Measurements from ENCODE around the gene TRIM59.

GRCh38 chr3:160498202-160498601, 48.6 kb upstream of the TRIM59 start:
- TF ChIP-seq FOS (IDR thresholded peaks at IDR 0.05; ENCODE audit: borderline replicate concordance, extremely low read depth, insufficient read length) = no peak
- no peak for TF ChIP-seq BRCA1 (IDR thresholded peaks at IDR 0.05; ENCODE audit: low read depth, low read length)
- no peak for TF ChIP-seq ATF3 (IDR thresholded peaks at IDR 0.05; ENCODE audit: borderline replicate concordance, extremely low read depth, low read depth, low read length)
- TF ChIP-seq TAF1 (IDR thresholded peaks at IDR 0.05; ENCODE audit: borderline replicate concordance, low read depth, low read length) = no peak
- TF ChIP-seq SMAD5 (IDR thresholded peaks at IDR 0.05; ENCODE audit: low read depth) = no peak
- no peak for TF ChIP-seq CTCF (IDR thresholded peaks at IDR 0.05 in 2 of 3, conservative IDR thresholded peaks at IDR 0.05 in 1 of 3; ENCODE audit: control insufficient read depth in 2 of 3, extremely low read depth in 1 of 3, insufficient read depth in 1 of 3, low read depth in 3 of 3, low read length in 3 of 3)
- no peak for TF ChIP-seq SMC3 (IDR thresholded peaks at IDR 0.05; ENCODE audit: borderline replicate concordance, low read length)
